ENCODE data around the gene AZU1. TPM values are rescaled to one million over a fixed set of nuclear protein-coding genes. Genes with fewer than 3 reads are reported as not detected.

The AZU1 gene
- total RNA-seq, 1 experiment from 2014 or later, result not detected

GRCh38 chr19:784541-784940, 43.1 kb upstream of the AZU1 start:
- no peak for DNase-seq (ENCODE audit: low spot score)
- Histone ChIP-seq H3K27ac (ENCODE audit: low read depth, low read length, poor library complexity, severe bottlenecking) (no peak overlapping the region), H3K36me3 (ENCODE audit: insufficient read depth, low read length, poor library complexity, severe bottlenecking) (no peaks in the 10 kb centered on the region), H3K4me3 (ENCODE audit: low read depth, low read length, poor library complexity, severe bottlenecking) (no peak overlapping the region), H3K27me3 (replicated peaks; ENCODE audit: insufficient read depth, low read depth, low read length, poor library complexity) (no peaks in the 10 kb centered on the region), H3K4me1 (ENCODE audit: insufficient read depth, low read length, poor library complexity, severe bottlenecking) (peaks cover 3% of the 10 kb centered on the region), H3K9me3 (ENCODE audit: low read depth, low read length, poor library complexity, severe bottlenecking) (no peaks in the 10 kb centered on the region)
- no TSS peak for BruUV-seq (replicated peaks)
- CTCF ChIA-PET, result no interaction called here
- POLR2A ChIA-PET (ENCODE audit: low non-redundant PET), result interaction anchor here (0.6 kb wide), 1 partner anchor 9 kb away, joined by 3 read pairs; no protein-coding TSS in a partner anchor
- TF ChIP-seq EZH2 (IDR thresholded peaks at IDR 0.05; ENCODE audit: borderline replicate concordance, low read depth, low read length, poor library complexity, severe bottlenecking) (no peak), CTCF (conservative IDR thresholded peaks at IDR 0.05; ENCODE audit: low read depth, low read length) (no peak)
- intact Hi-C loops (cut with micrococcal nuclease; ENCODE audit: unreplicated experiment), result no loop called here

GRCh38 chr19:787536-787935, 40.1 kb upstream of the AZU1 start:
- ChIA-PET POLR2A (ENCODE audit: low non-redundant PET) (no interaction called here), CTCF (no interaction called here)
- intact Hi-C loops (cut with micrococcal nuclease; ENCODE audit: unreplicated experiment), result no loop called here
- no peak for DNase-seq (ENCODE audit: low spot score)
- Histone ChIP-seq H3K36me3 (ENCODE audit: insufficient read depth, low read length, poor library complexity, severe bottlenecking) (no peaks in the 10 kb centered on the region), H3K27me3 (replicated peaks; ENCODE audit: insufficient read depth, low read depth, low read length, poor library complexity) (no peaks in the 10 kb centered on the region), H3K9me3 (ENCODE audit: low read depth, low read length, poor library complexity, severe bottlenecking) (no peaks in the 10 kb centered on the region), H3K27ac (ENCODE audit: low read depth, low read length, poor library complexity, severe bottlenecking) (no peak overlapping the region), H3K4me1 (ENCODE audit: insufficient read depth, low read length, poor library complexity, severe bottlenecking) (no peaks in the 10 kb centered on the region), H3K4me3 (ENCODE audit: low read depth, low read length, poor library complexity, severe bottlenecking) (no peak overlapping the region)
- TF ChIP-seq EZH2 (IDR thresholded peaks at IDR 0.05; ENCODE audit: borderline replicate concordance, low read depth, low read length, poor library complexity, severe bottlenecking) (no peak), CTCF (conservative IDR thresholded peaks at IDR 0.05; ENCODE audit: low read depth, low read length) (no peak)
- BruUV-seq (replicated peaks), result no TSS peak

DNA sequence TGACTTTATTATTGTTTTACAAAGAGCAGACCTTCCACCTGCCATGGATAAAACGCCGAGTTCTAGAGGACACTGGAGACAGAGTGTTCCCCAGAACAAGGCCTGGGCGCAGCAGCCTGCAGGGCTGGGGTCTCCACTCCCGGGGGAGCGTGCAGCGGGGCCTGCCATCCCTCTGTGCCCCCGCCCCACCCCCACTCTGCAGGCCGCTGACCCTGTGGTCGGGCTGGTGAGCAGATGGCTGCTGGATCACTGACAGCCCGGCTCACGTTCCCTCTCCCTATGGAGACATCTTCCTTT, 39.0 kb upstream of the AZU1 start:
- no peak for TF ChIP-seq CTCF (conservative IDR thresholded peaks at IDR 0.05; ENCODE audit: low read depth, low read length)
- TF ChIP-seq EZH2 (IDR thresholded peaks at IDR 0.05; ENCODE audit: borderline replicate concordance, low read depth, low read length, poor library complexity, severe bottlenecking), result no peak
- no peak overlapping the region for H3K4me3 ChIP-seq (ENCODE audit: low read depth, low read length, poor library complexity, severe bottlenecking)
- no peaks in the 10 kb centered on the region for H3K36me3 ChIP-seq (ENCODE audit: insufficient read depth, low read length, poor library complexity, severe bottlenecking)
- intact Hi-C loops (cut with micrococcal nuclease; ENCODE audit: unreplicated experiment), result no loop called here
- no peak overlapping the region for H3K27ac ChIP-seq (ENCODE audit: low read depth, low read length, poor library complexity, severe bottlenecking)
- BruUV-seq (replicated peaks), result no TSS peak
- no peaks in the 10 kb centered on the region for H3K9me3 ChIP-seq (ENCODE audit: low read depth, low read length, poor library complexity, severe bottlenecking)
- no peaks in the 10 kb centered on the region for H3K4me1 ChIP-seq (ENCODE audit: insufficient read depth, low read length, poor library complexity, severe bottlenecking)
- ChIA-PET CTCF (no interaction called here), POLR2A (ENCODE audit: low non-redundant PET) (no interaction called here)
- DNase-seq (ENCODE audit: low spot score), result no peak
- H3K27me3 ChIP-seq (replicated peaks; ENCODE audit: insufficient read depth, low read depth, low read length, poor library complexity), result no peaks in the 10 kb centered on the region
